HEK293 (cell line): ENCODE results near the gene WNK4.
A peak's percentile ranks its signal among the peaks of the same experiment; 100 is the strongest.

ENCODE experiments used
- GLIS1 ChIP-seq: fragments of 450-650 bp; formaldehyde crosslinking; IDR thresholded peaks from 2 replicates; pipeline ENCODE4 v1.5.1; 2016; ENCODE audit warnings: missing biosample characterization, missing genetic modification characterization
- GLIS2 ChIP-seq: fragments of 450-650 bp; formaldehyde crosslinking; IDR thresholded peaks from 2 replicates; pipeline ENCODE4 v1.5.1; 2016; ENCODE audit warnings: missing biosample characterization, missing genetic modification characterization
- HIC1 ChIP-seq: fragments of 450-650 bp; formaldehyde crosslinking; IDR thresholded peaks from 2 replicates; pipeline ENCODE4 v1.5.1; 2016; ENCODE audit warnings: missing biosample characterization, missing genetic modification characterization
- HOXA7 ChIP-seq: sonication (generic); formaldehyde crosslinking; IDR thresholded peaks from 2 replicates; pipeline ENCODE4 v1.8.1; 2022; ENCODE audit warnings: missing genetic modification reagents, borderline replicate concordance
- KLF10 ChIP-seq: fragments of 450-650 bp; IDR thresholded peaks from 2 replicates; pipeline ENCODE4 v1.5.1; 2018; ENCODE audit warnings: missing biosample characterization, mild to moderate bottlenecking, missing genetic modification characterization
- KLF8 ChIP-seq: fragments of 450-650 bp; formaldehyde crosslinking; IDR thresholded peaks from 2 replicates; pipeline ENCODE4 v1.5.1; 2016; ENCODE audit warnings: missing biosample characterization, missing genetic modification characterization
- OSR2 ChIP-seq: fragments of 450-650 bp; formaldehyde crosslinking; IDR thresholded peaks from 2 replicates; pipeline ENCODE4 v1.5.1; 2016; ENCODE audit warnings: missing biosample characterization, missing genetic modification characterization
- RBAK ChIP-seq: fragments of 450-650 bp; formaldehyde crosslinking; IDR thresholded peaks from 2 replicates; pipeline ENCODE4 v1.5.1; 2016; ENCODE audit warnings: missing biosample characterization, missing genetic modification characterization
- SP2 ChIP-seq: fragments of 450-650 bp; formaldehyde crosslinking; IDR thresholded peaks from 2 replicates; pipeline ENCODE4 v1.5.1; 2016; ENCODE audit warnings: missing biosample characterization, missing genetic modification characterization
- SP7 ChIP-seq: fragments of 450-650 bp; formaldehyde crosslinking; IDR thresholded peaks from 2 replicates; pipeline ENCODE4 v1.5.1; 2016; ENCODE audit warnings: missing biosample characterization, missing genetic modification characterization
- ZBTB20 ChIP-seq: fragments of 450-650 bp; formaldehyde crosslinking; IDR thresholded peaks from 2 replicates; pipeline ENCODE4 v1.5.1; 2016; ENCODE audit warnings: missing biosample characterization, missing genetic modification characterization
- ZBTB48 ChIP-seq: fragments of 450-650 bp; formaldehyde crosslinking; IDR thresholded peaks from 2 replicates; pipeline ENCODE4 v1.5.1; 2016; ENCODE audit warnings: missing biosample characterization, missing genetic modification characterization
- ZBTB8A ChIP-seq: fragments of 450-650 bp; formaldehyde crosslinking; IDR thresholded peaks from 2 replicates; pipeline ENCODE4 v1.5.1; 2016; ENCODE audit warnings: missing biosample characterization, missing genetic modification characterization
- ZNF18 ChIP-seq: fragments of 450-650 bp; formaldehyde crosslinking; IDR thresholded peaks from 2 replicates; pipeline ENCODE4 v1.5.1; 2016; ENCODE audit warnings: missing biosample characterization, missing genetic modification characterization
- ZNF2 ChIP-seq: fragments of 450-650 bp; formaldehyde crosslinking; IDR thresholded peaks from 2 replicates; pipeline ENCODE4 v1.5.1; 2016; ENCODE audit warnings: missing biosample characterization, missing genetic modification characterization
- ZNF24 ChIP-seq: fragments of 450-650 bp; formaldehyde crosslinking; IDR thresholded peaks from 2 replicates; pipeline ENCODE4 v1.5.1; 2016; ENCODE audit warnings: missing biosample characterization, missing genetic modification characterization
- ZNF274 ChIP-seq, 2 experiments: fragments of 200-500 bp in 1 of 2; fragments of 450-650 bp in 1 of 2; sonication (Bioruptor generic) in 1 of 2; formaldehyde crosslinking in 1 of 2; IDR thresholded peaks; 2 replicates each; pipeline versions ENCODE4 v1.5.1 to v1.6.1; 2014 to 2016; ENCODE audit warnings: borderline replicate concordance in 1 of 2, inconsistent platforms in 1 of 2, low read length in 1 of 2, missing biosample characterization in 1 of 2, missing genetic modification characterization in 1 of 2
- ZNF292 ChIP-seq: fragments of 450-650 bp; formaldehyde crosslinking; IDR thresholded peaks from 2 replicates; pipeline ENCODE4 v1.5.1; 2016; ENCODE audit warnings: low read depth, missing biosample characterization, missing genetic modification characterization, borderline replicate concordance
- ZNF335 ChIP-seq: fragments of 450-650 bp; formaldehyde crosslinking; conservative IDR thresholded peaks from 2 replicates; pipeline ENCODE4 v1.5.1; 2016; ENCODE audit warnings: missing biosample characterization, missing genetic modification characterization
- ZNF341 ChIP-seq: fragments of 450-650 bp; formaldehyde crosslinking; IDR thresholded peaks from 2 replicates; pipeline ENCODE4; 2016; ENCODE audit warnings: low read depth, missing biosample characterization, missing genetic modification characterization
- ZNF501 ChIP-seq: fragments of 450-650 bp; formaldehyde crosslinking; IDR thresholded peaks from 2 replicates; pipeline ENCODE4 v1.5.1; 2016; ENCODE audit warnings: missing biosample characterization, missing genetic modification characterization
- ZNF596 ChIP-seq: fragments of 450-650 bp; IDR thresholded peaks from 2 replicates; pipeline ENCODE4 v1.5.0; 2018; ENCODE audit warnings: missing biosample characterization, mild to moderate bottlenecking, missing genetic modification characterization, moderate library complexity
- ZNF623 ChIP-seq: fragments of 450-650 bp; formaldehyde crosslinking; IDR thresholded peaks from 2 replicates; pipeline ENCODE4 v1.5.1; 2016; ENCODE audit warnings: missing biosample characterization, missing genetic modification characterization
- ZNF629 ChIP-seq: fragments of 450-650 bp; formaldehyde crosslinking; IDR thresholded peaks from 2 replicates; pipeline ENCODE4 v1.5.1; 2017; ENCODE audit warnings: missing biosample characterization, missing genetic modification characterization
- ZNF658 ChIP-seq: fragments of 450-650 bp; formaldehyde crosslinking; IDR thresholded peaks from 2 replicates; pipeline ENCODE4; 2016; ENCODE audit warnings: missing biosample characterization, missing genetic modification characterization
- ZNF660 ChIP-seq: fragments of 450-650 bp; IDR thresholded peaks from 2 replicates; pipeline ENCODE4 v1.5.1; 2018; ENCODE audit warnings: missing biosample characterization, mild to moderate bottlenecking, missing genetic modification characterization
- ZNF692 ChIP-seq: fragments of 450-650 bp; formaldehyde crosslinking; IDR thresholded peaks from 2 replicates; pipeline ENCODE4 v1.5.1; 2016; ENCODE audit warnings: missing biosample characterization, missing genetic modification characterization
- ZNF76 ChIP-seq: fragments of 450-650 bp; formaldehyde crosslinking; IDR thresholded peaks from 2 replicates; pipeline ENCODE4; 2016; ENCODE audit warnings: low read depth, missing biosample characterization, missing genetic modification characterization, borderline replicate concordance
- ZNF768 ChIP-seq: fragments of 450-650 bp; formaldehyde crosslinking; IDR thresholded peaks from 2 replicates; pipeline ENCODE4 v1.5.1; 2018; ENCODE audit warnings: missing biosample characterization, mild to moderate bottlenecking, missing genetic modification characterization
- ZNF843 ChIP-seq: fragments of 450-650 bp; formaldehyde crosslinking; IDR thresholded peaks from 2 replicates; pipeline ENCODE4 v1.5.1; 2016; ENCODE audit warnings: missing biosample characterization, missing genetic modification characterization
- ZSCAN16 ChIP-seq: fragments of 450-650 bp; formaldehyde crosslinking; IDR thresholded peaks from 2 replicates; pipeline ENCODE4 v1.5.1; 2016; ENCODE audit warnings: missing biosample characterization, missing genetic modification characterization
- ZSCAN18 ChIP-seq: fragments of 450-650 bp; formaldehyde crosslinking; IDR thresholded peaks from 2 replicates; pipeline ENCODE4 v1.5.1; 2016; ENCODE audit warnings: missing biosample characterization, missing genetic modification characterization
- ZXDB ChIP-seq: fragments of 450-650 bp; formaldehyde crosslinking; IDR thresholded peaks from 2 replicates; pipeline ENCODE4 v1.5.1; 2016; ENCODE audit warnings: missing biosample characterization, missing genetic modification characterization

Gene WNK4

GRCh38 chr17:42798383-42799380 lies 18.3 kb downstream of the WNK4 start, which contains the start of the genes CNTD1 and COA3 (continued):
- TF ChIP-seq ZNF629 (tag by site-specific recombination), result peak; percentile 41; the same call in 1 of the 2 replicates
- peak; percentile 82 for TF ChIP-seq ZNF501 (tag by site-specific recombination)
- TF ChIP-seq KLF10 (tag by site-specific recombination), result peak; percentile 60; the same call in 1 of the 2 replicates
- TF ChIP-seq OSR2, result peak; percentile 91
- TF ChIP-seq GLIS1 (tag by site-specific recombination), result peak; percentile 66
- TF ChIP-seq ZNF2 (tag by site-specific recombination), result peak; percentile 85
- TF ChIP-seq ZNF768 (tag by site-specific recombination), result peak; percentile 25; the same call in 1 of the 2 replicates
- TF ChIP-seq HOXA7 (CRISPR knock-in tag), result no peak
- TF ChIP-seq SP2, result peak; percentile 77
- TF ChIP-seq ZNF341 (tag by site-specific recombination), result peak; percentile 58; the same call in 1 of the 2 replicates
- TF ChIP-seq ZNF596 (tag by site-specific recombination), result no peak
- 0 out of 2 replicates have a peak, but pooled peaks have one; percentile 49 for TF ChIP-seq ZSCAN18 (tag by site-specific recombination)
- TF ChIP-seq ZSCAN16 (tag by site-specific recombination), result no peak
- peak; percentile 73; the same call in 1 of the 2 replicates for TF ChIP-seq ZNF660 (tag by site-specific recombination)
- no peak for TF ChIP-seq ZNF658 (tag by site-specific recombination)
- peak; percentile 98 for TF ChIP-seq ZBTB8A
- peak; percentile 69; the same call in 1 of the 2 replicates for TF ChIP-seq SP7
- TF ChIP-seq ZNF692, result peak; percentile 60; the same call in 1 of the 2 replicates
- TF ChIP-seq ZXDB, result peak; percentile 87
- TF ChIP-seq ZNF76 (tag by site-specific recombination), result peak; percentile 99
- TF ChIP-seq GLIS2 (tag by site-specific recombination), result peak; percentile 73
- peak; percentile 94 for TF ChIP-seq ZBTB20 (tag by site-specific recombination)
- TF ChIP-seq KLF8 (tag by site-specific recombination), result 0 out of 2 replicates have a peak, but pooled peaks have one; percentile 62
- peak; percentile 16; the same call in 1 of the 2 replicates for TF ChIP-seq ZNF24 (tag by site-specific recombination)
- TF ChIP-seq HIC1 (tag by site-specific recombination), result peak; percentile 93
- TF ChIP-seq RBAK, result 0 out of 2 replicates have a peak, but pooled peaks have one; percentile 34
- peak; percentile 59; the same call in 1 of the 2 replicates for TF ChIP-seq ZNF18 (tag by site-specific recombination)
- no peak for TF ChIP-seq ZNF623 (tag by site-specific recombination)
- peak; percentile 98 for TF ChIP-seq ZNF335
- peak; percentile 92 for TF ChIP-seq ZBTB48
- TF ChIP-seq ZNF292 (tag by site-specific recombination), result no peak
- no peak for TF ChIP-seq ZNF274 (IDR thresholded peaks at IDR 0.05; ENCODE audit: low read length)
- no peak for TF ChIP-seq ZNF274 (tag by site-specific recombination; IDR thresholded peaks at IDR 0.05; ENCODE audit: borderline replicate concordance)
- TF ChIP-seq ZNF843 (tag by site-specific recombination), result peak; percentile 55
